Gastrocnemius medialis (tissue), 4 donors: Measurements from ENCODE around the gene RAD18.

Experiments used
- POLR2A ChIP-seq, 2 donors: fragments of 450-650 bp; IDR thresholded peaks; one replicate each; pipeline ENCODE4 v1.6.1; 2017; ENCODE audit warnings: antibody characterized with exemption in 2 of 2, mild to moderate bottlenecking in 2 of 2, moderate library complexity in 2 of 2
- TF ChIP-seq, protein P1 (sequence below), 5 experiments: fragments of 450-650 bp in 3 of 5; fragments of 200-600 bp in 2 of 5; sonication (generic) in 2 of 5; IDR thresholded peaks in 4 of 5; conservative IDR thresholded peaks in 1 of 5; 1 replicate in 4 of 5; 2 replicates in 1 of 5; pipeline ENCODE4 v1.5.1; 2016 to 2019; ENCODE audit warnings: antibody characterized with exemption in 5 of 5, mild to moderate bottlenecking in 3 of 5, moderate library complexity in 3 of 5

- TF ChIP-seq, protein P1, sequence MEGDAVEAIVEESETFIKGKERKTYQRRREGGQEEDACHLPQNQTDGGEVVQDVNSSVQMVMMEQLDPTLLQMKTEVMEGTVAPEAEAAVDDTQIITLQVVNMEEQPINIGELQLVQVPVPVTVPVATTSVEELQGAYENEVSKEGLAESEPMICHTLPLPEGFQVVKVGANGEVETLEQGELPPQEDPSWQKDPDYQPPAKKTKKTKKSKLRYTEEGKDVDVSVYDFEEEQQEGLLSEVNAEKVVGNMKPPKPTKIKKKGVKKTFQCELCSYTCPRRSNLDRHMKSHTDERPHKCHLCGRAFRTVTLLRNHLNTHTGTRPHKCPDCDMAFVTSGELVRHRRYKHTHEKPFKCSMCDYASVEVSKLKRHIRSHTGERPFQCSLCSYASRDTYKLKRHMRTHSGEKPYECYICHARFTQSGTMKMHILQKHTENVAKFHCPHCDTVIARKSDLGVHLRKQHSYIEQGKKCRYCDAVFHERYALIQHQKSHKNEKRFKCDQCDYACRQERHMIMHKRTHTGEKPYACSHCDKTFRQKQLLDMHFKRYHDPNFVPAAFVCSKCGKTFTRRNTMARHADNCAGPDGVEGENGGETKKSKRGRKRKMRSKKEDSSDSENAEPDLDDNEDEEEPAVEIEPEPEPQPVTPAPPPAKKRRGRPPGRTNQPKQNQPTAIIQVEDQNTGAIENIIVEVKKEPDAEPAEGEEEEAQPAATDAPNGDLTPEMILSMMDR (IDR thresholded peaks at IDR 0.05 in 4 of 5, conservative IDR thresholded peaks at IDR 0.05 in 1 of 5) = no peak
- TF ChIP-seq POLR2A (IDR thresholded peaks at IDR 0.05) = no peak
Observed at GRCh38 chr3:8872261-8872660, 91.0 kb downstream of the RAD18 start.
